ENCODE data around the gene GIT1.

DNA sequence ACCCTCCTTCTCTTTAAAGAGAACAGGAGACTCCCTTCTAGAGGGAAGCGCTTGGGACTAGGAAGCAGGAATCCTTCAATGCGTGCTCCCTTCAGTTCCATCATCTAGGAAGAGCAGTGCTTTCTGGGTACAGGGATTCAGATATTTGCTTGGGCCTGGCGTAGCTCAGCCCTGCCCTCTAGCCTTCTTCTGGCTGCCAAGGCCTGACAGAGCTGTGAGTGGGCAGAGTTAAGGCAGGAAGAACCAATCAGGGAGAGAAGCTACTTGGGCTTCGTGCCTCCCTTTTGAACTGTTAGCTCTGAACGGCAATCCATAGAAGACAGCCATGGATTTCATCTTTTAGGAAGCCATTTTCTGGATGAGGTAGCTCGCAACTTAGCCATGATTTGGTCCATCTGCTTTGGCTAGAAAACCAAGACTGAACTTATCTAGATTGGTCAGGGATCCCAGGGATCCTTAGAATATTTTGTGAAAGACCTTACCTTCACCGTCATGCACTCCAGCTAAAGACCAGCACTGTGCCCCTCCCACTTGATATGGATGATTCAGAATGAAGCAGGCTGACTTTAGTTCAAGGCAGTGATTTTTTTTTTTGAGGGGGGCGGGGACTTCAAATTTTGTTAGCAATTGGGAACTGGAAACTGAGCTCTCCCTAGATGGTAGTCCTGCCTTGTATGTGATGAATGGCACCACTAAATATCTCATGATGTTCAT, 35.7 kb upstream of the GIT1 start:
- TF ChIP-seq, protein P1, sequence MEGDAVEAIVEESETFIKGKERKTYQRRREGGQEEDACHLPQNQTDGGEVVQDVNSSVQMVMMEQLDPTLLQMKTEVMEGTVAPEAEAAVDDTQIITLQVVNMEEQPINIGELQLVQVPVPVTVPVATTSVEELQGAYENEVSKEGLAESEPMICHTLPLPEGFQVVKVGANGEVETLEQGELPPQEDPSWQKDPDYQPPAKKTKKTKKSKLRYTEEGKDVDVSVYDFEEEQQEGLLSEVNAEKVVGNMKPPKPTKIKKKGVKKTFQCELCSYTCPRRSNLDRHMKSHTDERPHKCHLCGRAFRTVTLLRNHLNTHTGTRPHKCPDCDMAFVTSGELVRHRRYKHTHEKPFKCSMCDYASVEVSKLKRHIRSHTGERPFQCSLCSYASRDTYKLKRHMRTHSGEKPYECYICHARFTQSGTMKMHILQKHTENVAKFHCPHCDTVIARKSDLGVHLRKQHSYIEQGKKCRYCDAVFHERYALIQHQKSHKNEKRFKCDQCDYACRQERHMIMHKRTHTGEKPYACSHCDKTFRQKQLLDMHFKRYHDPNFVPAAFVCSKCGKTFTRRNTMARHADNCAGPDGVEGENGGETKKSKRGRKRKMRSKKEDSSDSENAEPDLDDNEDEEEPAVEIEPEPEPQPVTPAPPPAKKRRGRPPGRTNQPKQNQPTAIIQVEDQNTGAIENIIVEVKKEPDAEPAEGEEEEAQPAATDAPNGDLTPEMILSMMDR (conservative IDR thresholded peaks at IDR 0.05 in 1 of 2, IDR thresholded peaks at IDR 0.05 in 1 of 2; ENCODE audit: low read depth in 1 of 2, low read length in 2 of 2), result no peak
- no peak for TF ChIP-seq EZH2 (IDR thresholded peaks at IDR 0.05; ENCODE audit: low read length, missing control alignments)

Measured in fibroblast of lung (primary cell).